Heart right ventricle (tissue), 16 donors: ENCODE measurements around the gene PGRMC1. TPM values are rescaled to one million over a fixed set of nuclear protein-coding genes. Genes with fewer than 3 reads are reported as not detected.

Experiments
- ATAC-seq, 8 donors: fragments of 200-7000 bp; cut with Tn5 transposase; one replicate each; pipeline ENCODE4 v1.9.1; 2020; ENCODE audit warnings: mild to moderate bottlenecking in 8 of 8, moderate library complexity in 8 of 8, moderate number of reproducible peaks in 1 of 8
- DNase-seq, 2 donors: peaks; one replicate each; pipeline ENCODE4 v3.0.0-alpha.2; 2020
- H3K27ac ChIP-seq, 10 donors: fragments of 200-600 bp; sonication (generic) in 2 of 10; one replicate each; pipeline versions ENCODE4 v1.5.0 to v1.8.0; 2020 to 2022; ENCODE audit warnings: mild to moderate bottlenecking in 3 of 10
- H3K27me3 ChIP-seq, 7 donors: fragments of 200-600 bp; one replicate each; pipeline ENCODE4 v1.8.0; 2021 to 2022; ENCODE audit warnings: mild to moderate bottlenecking in 2 of 7
- H3K36me3 ChIP-seq, 9 donors: fragments of 200-600 bp; sonication (generic) in 1 of 9; one replicate each; pipeline versions ENCODE4 v1.5.0 to v1.8.0; 2020 to 2022; ENCODE audit warnings: mild to moderate bottlenecking in 2 of 9
- H3K4me1 ChIP-seq, 9 donors: fragments of 200-600 bp; sonication (generic) in 1 of 9; one replicate each; pipeline versions ENCODE4 v1.5.0 to v1.8.0; 2020 to 2022; ENCODE audit warnings: mild to moderate bottlenecking in 4 of 9
- H3K4me3 ChIP-seq, 10 donors: fragments of 200-600 bp; sonication (generic) in 2 of 10; one replicate each; pipeline versions ENCODE4 v1.5.0 to v1.8.0; 2020 to 2022; ENCODE audit warnings: mild to moderate bottlenecking in 7 of 10, moderate library complexity in 2 of 10
- H3K9me3 ChIP-seq, 11 donors: fragments of 200-600 bp in 10 of 11; sonication (generic) in 2 of 11; one replicate each; pipeline versions ENCODE4 v1.5.0 to v1.8.0; 2013 to 2022; ENCODE audit warnings: mild to moderate bottlenecking in 2 of 11, control low read depth in 1 of 11, moderate library complexity in 1 of 11
- WGBS, 2 donors: extraction: QIAGEN DNeasy Blood & Tissue Kit; methylation state at CpG; one replicate each; pipeline ENCODE4 v1.1.7; 2013; ENCODE audit warnings: inconsistent platforms in 1 of 2; 5-methylcytosine and 5-hydroxymethylcytosine counted together
- intact Hi-C, 10 donors: fragments of 100-400 bp; cut with DNase I; formaldehyde crosslinking; loops; one replicate each; pipeline versions ENCODE4 v1.11.1 to v1.14.2; 2022
- polyA plus RNA-seq, 2 donors: library from polyadenylated mRNA; stranded (reverse); fragments of 200-250 nt; gene quantifications; one replicate each; pipeline ENCODE4 v1.2.3, GENCODE V29; 2013
- total RNA-seq, 10 donors: library from RNA; stranded (reverse); fragmentation: NEBNext Ultra II Directional in 3 of 10; extraction: Animal tissue kit (Norgen Biotek cat#: 25700) in 3 of 10; gene quantifications; one replicate each; pipeline versions ENCODE4 v1.2.1 to v1.2.4, GENCODE V29; 2021 to 2023
- TF ChIP-seq, protein P1 (sequence below), 9 donors: fragments of 200-600 bp; sonication (generic) in 2 of 9; IDR thresholded peaks; one replicate each; pipeline versions ENCODE4 v1.5.0 to v1.8.0; 2021 to 2022; ENCODE audit warnings: antibody characterized with exemption in 9 of 9, mild to moderate bottlenecking in 5 of 9, moderate library complexity in 1 of 9
- donor health status: Arrhythmogenic right ventricular cardiomyopathy.
- donor health status: ischemic (EF 13 %, LVEDD 7.1; RV severe dilation, severe dysfunction).
- donor health status: healthy with polysubstance abuse.
- donor health status: DM: no; HTN: yes; CAD: no.
- donor health status: DM: no; HTN: no; CAD: no.
- donor health status: ischemic (EF 25% LVEDD 6.9; RV normal size, moderate dysfunction).
- donor health status: ischemic (EF 25% LVEDD 5.7; RV mildly dilated, moderate dysfunction).
- donor health status: healthy.
- donor health status: DM: yes; HTN: yes; CAD: no.
- donor health status: Ischemic cardiomyopathy.
- donor health status: ischemic (EF 35%, LVEDD 5.7; RV mildly dilated, moderate dysfunction).
- donor health status: nonischemic (EF 11% LVEDD 7.7; RV severe dilation, severe dysfunction).
- donor health status: DM: yes; HTN: yes; CAD: no.
- donor health status: PGD.
- donor health status: ischemic (EF 29% LVEDD 5.4; RV normal size, mild dysfunction).
- donor health status: nonischemic (EF 23%, LVEDD 6.1; RV moderate dilation, normal function).

Gene PGRMC1
- total and polyA plus RNA-seq, 12 donors: 11.5 to 33.1 (median 15.4) TPM

DNA sequence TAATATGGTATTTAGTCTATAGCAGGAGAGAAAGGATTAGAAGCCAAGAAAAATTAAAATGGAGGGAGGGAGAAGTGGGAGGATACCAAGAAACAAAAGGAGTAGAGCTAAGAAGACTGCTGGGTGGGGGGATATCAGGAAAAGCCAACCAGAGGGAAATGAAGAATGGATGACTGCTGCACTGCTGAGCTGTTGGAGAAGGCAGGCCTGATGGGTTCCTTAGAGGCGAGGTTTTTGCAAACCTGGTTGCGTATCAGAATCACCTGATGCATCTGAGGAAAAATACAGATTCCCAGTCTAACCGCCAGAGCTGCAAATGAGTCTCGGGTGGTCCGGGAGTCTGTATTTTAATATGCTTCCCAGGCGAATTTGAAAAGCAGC, 1.5 kb downstream of the PGRMC1 start:
- TF ChIP-seq, protein P1, sequence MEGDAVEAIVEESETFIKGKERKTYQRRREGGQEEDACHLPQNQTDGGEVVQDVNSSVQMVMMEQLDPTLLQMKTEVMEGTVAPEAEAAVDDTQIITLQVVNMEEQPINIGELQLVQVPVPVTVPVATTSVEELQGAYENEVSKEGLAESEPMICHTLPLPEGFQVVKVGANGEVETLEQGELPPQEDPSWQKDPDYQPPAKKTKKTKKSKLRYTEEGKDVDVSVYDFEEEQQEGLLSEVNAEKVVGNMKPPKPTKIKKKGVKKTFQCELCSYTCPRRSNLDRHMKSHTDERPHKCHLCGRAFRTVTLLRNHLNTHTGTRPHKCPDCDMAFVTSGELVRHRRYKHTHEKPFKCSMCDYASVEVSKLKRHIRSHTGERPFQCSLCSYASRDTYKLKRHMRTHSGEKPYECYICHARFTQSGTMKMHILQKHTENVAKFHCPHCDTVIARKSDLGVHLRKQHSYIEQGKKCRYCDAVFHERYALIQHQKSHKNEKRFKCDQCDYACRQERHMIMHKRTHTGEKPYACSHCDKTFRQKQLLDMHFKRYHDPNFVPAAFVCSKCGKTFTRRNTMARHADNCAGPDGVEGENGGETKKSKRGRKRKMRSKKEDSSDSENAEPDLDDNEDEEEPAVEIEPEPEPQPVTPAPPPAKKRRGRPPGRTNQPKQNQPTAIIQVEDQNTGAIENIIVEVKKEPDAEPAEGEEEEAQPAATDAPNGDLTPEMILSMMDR (IDR thresholded peaks at IDR 0.05): no peak
- 59 to 60% methylated on average over 6 of the region's 6 CpGs for WGBS, 2 donors
- H3K36me3 ChIP-seq: peaks cover 0 to 18% (median 0%) of the 10 kb centered on the region in 9 donors
- H3K27me3 ChIP-seq: peaks cover 0 to 34% (median 0%) of the 10 kb centered on the region in 7 donors
- peak overlapping the region in 9 of 10 donors; percentile 62 to 85 (median 75) for H3K4me3 ChIP-seq
- H3K9me3 ChIP-seq: no peaks in the 10 kb centered on the region
- ATAC-seq: no peak
- intact Hi-C loops: no loop called here
- no peak for DNase-seq
- H3K27ac ChIP-seq: no peak overlapping the region
- peaks cover 0 to 23% (median 0%) of the 10 kb centered on the region in 9 donors for H3K4me1 ChIP-seq

DNA sequence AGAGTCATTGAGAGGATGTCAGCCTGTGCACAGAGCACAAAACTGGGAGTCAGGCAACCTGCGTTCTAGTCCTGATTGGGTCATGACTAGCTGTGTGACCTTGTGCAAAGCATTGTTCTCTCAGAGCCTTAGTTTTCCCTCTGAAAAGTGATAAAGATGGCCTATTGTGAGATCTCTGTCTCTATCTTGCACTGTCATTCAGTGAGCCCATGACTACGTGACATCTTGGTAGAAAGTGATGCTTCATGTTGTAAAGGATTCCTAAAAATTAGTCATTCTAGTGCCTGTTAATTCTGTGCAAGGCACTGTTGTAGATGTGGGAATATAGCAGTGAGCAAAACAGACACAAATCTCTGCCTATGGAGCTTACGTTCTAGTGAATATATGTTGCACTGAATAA, 2.5 kb downstream of the PGRMC1 start:
- Histone ChIP-seq H3K27me3 (peaks cover 0 to 32% (median 0%) of the 10 kb centered on the region in 7 donors), H3K4me1 (peaks cover 0 to 23% (median 0%) of the 10 kb centered on the region in 9 donors), H3K4me3 (no peak overlapping the region), H3K36me3 (peaks cover 0 to 28% (median 0%) of the 10 kb centered on the region in 9 donors), H3K27ac (no peak overlapping the region), H3K9me3 (no peaks in the 10 kb centered on the region)
- WGBS, 2 donors: 77 to 81% methylated on average over 3 of the region's 3 CpGs
- TF ChIP-seq, protein P1 (IDR thresholded peaks at IDR 0.05): no peak
- intact Hi-C loops: no loop called here
- DNase-seq (no peak), ATAC-seq (no peak)

DNA sequence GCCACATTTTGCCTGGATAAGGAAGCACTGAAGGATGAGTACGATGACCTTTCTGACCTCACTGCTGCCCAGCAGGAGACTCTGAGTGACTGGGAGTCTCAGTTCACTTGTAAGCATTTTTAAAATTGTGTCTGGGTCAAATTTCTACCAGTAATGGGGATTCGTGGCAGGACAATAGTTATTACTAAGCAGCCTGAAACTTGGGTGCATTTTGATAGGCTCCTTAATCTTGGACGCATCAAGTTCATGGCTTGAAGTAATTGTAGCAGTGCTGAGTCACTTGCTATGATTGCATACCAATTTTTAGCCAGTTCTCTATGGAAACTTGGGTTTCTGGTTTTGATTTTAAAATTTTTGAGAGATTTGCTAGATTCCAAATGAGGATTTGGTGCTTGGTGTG, 4.3 kb downstream of the PGRMC1 start:
- TF ChIP-seq, protein P1 (IDR thresholded peaks at IDR 0.05): no peak

DNA sequence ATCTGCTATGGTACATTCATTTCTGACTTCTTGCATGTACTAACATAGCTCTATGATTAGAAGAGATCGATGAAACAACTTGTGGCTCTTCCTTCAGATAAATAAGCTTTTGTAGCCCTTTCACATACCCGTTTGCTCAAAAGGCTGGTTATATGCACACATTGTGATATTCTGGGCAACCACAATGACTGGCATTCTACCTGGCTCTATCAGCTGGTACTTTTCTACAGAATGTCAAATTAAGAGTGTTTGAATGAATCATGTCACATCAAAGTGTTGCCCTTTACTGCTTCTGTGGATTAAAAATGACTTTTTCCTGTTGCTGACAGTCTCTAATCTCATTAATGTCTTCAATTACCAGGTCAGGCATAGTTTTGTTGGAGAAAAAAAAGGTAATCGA, 11.6 kb downstream of the PGRMC1 start:
- intact Hi-C loops: no loop called here
- H3K4me3 ChIP-seq: no peak overlapping the region
- no peak for ATAC-seq
- H3K4me1 ChIP-seq: no peaks in the 10 kb centered on the region
- no peaks in the 10 kb centered on the region for H3K9me3 ChIP-seq
- no peak for DNase-seq
- TF ChIP-seq, protein P1 (IDR thresholded peaks at IDR 0.05): no peak
- WGBS, 2 donors: 90 to 95% methylated on average over 3 of the region's 3 CpGs
- peaks cover 0 to 15% (median 0%) of the 10 kb centered on the region in 7 donors for H3K27me3 ChIP-seq
- peaks cover 0 to 50% (median 0%) of the 10 kb centered on the region in 9 donors for H3K36me3 ChIP-seq
- no peak overlapping the region for H3K27ac ChIP-seq

More for the DNA sequence above, 4.3 kb downstream of the PGRMC1 start:
- DNase-seq (no peak), ATAC-seq (no peak)
- intact Hi-C loops: no loop called here
- 83 to 89% methylated on average over 3 of the region's 3 CpGs for WGBS, 2 donors
- Histone ChIP-seq H3K36me3 (peaks cover 0 to 45% (median 0%) of the 10 kb centered on the region in 9 donors), H3K4me1 (peaks cover 0 to 21% (median 0%) of the 10 kb centered on the region in 9 donors), H3K4me3 (no peak overlapping the region), H3K27ac (no peak overlapping the region), H3K9me3 (no peaks in the 10 kb centered on the region), H3K27me3 (peaks cover 0 to 24% (median 0%) of the 10 kb centered on the region in 7 donors)
